ENCODE data around the gene POFUT2. TPM values are rescaled to one million over a fixed set of nuclear protein-coding genes. Genes with fewer than 3 reads are reported as not detected.

POFUT2 gene
- total RNA-seq, 1 donor from 2014 or later = 62.5 TPM

GRCh38 chr21:45255381-45256020, 32.2 kb downstream of the POFUT2 start:
- H3K36me3 Mint-ChIP-seq = no peaks in the 10 kb centered on the region
- H3K27me3 Mint-ChIP-seq (ENCODE audit: low read depth) = peaks cover 4% of the 10 kb centered on the region
- H3K4me1 Mint-ChIP-seq = peaks cover 7% of the 10 kb centered on the region

GRCh38 chr21:45254460-45254930, 33.2 kb downstream of the POFUT2 start:
- Mint-ChIP-seq H3K27me3 (ENCODE audit: low read depth) (peaks cover 4% of the 10 kb centered on the region), H3K27ac (no peak overlapping the region), H3K4me3 (no peak overlapping the region), H3K9me3 (peaks cover 11% of the 10 kb centered on the region), H3K4me1 (peaks cover 8% of the 10 kb centered on the region), H3K36me3 (no peaks in the 10 kb centered on the region)
- DNase-seq (ENCODE audit: low spot score in 2 of 2, unreplicated experiment in 2 of 2) = no peak
- no peak for TF ChIP-seq CTCF (IDR thresholded peaks at IDR 0.05; ENCODE audit: unreplicated experiment)

More at GRCh38 chr21:45255381-45256020, 32.2 kb downstream of the POFUT2 start:
- TF ChIP-seq CTCF (IDR thresholded peaks at IDR 0.05; ENCODE audit: unreplicated experiment) = no peak
- Mint-ChIP-seq H3K27ac (no peak overlapping the region), H3K9me3 (peaks cover 5% of the 10 kb centered on the region), H3K4me3 (no peak overlapping the region)
- DNase-seq (ENCODE audit: low spot score in 2 of 2, unreplicated experiment in 2 of 2) = peak in 1 of 2 experiments; percentile 35

GRCh38 chr21:45253633-45254459, 33.8 kb downstream of the POFUT2 start:
- H3K9me3 Mint-ChIP-seq = peaks cover 11% of the 10 kb centered on the region
- TF ChIP-seq CTCF (IDR thresholded peaks at IDR 0.05; ENCODE audit: unreplicated experiment) = no peak
- peaks cover 14% of the 10 kb centered on the region for H3K4me1 Mint-ChIP-seq
- H3K4me3 Mint-ChIP-seq = no peak overlapping the region
- H3K36me3 Mint-ChIP-seq = no peaks in the 10 kb centered on the region
- H3K27ac Mint-ChIP-seq = no peak overlapping the region
- H3K27me3 Mint-ChIP-seq (ENCODE audit: low read depth) = peaks cover 4% of the 10 kb centered on the region
- peak in 1 of 2 experiments; percentile 29 for DNase-seq (ENCODE audit: low spot score in 2 of 2, unreplicated experiment in 2 of 2)

- H3K4me3 Mint-ChIP-seq = no peak overlapping the region
- peaks cover 11% of the 10 kb centered on the region for H3K9me3 Mint-ChIP-seq
Observed at GRCh38 chr21:45253180-45253579, 34.5 kb downstream of the POFUT2 start.

GRCh38 chr21:45252448-45252925, 35.2 kb downstream of the POFUT2 start:
- Mint-ChIP-seq H3K4me1 (peaks cover 18% of the 10 kb centered on the region), H3K36me3 (no peaks in the 10 kb centered on the region), H3K27ac (no peak overlapping the region), H3K27me3 (ENCODE audit: low read depth) (peaks cover 10% of the 10 kb centered on the region), H3K9me3 (peaks cover 11% of the 10 kb centered on the region), H3K4me3 (no peak overlapping the region)
- no peak for DNase-seq (ENCODE audit: low spot score in 2 of 2, unreplicated experiment in 2 of 2)
- TF ChIP-seq CTCF (IDR thresholded peaks at IDR 0.05; ENCODE audit: unreplicated experiment) = no peak

More at GRCh38 chr21:45253180-45253579, 34.5 kb downstream of the POFUT2 start:
- Mint-ChIP-seq H3K4me1 (peaks cover 18% of the 10 kb centered on the region), H3K36me3 (no peaks in the 10 kb centered on the region), H3K27me3 (ENCODE audit: low read depth) (peaks cover 7% of the 10 kb centered on the region), H3K27ac (no peak overlapping the region)
- no peak for TF ChIP-seq CTCF (IDR thresholded peaks at IDR 0.05; ENCODE audit: unreplicated experiment)
- DNase-seq (ENCODE audit: low spot score in 2 of 2, unreplicated experiment in 2 of 2) = peak in 1 of 2 experiments; percentile 31
